ENCODE measurements around the gene CDR2L.

The CDR2L gene

DNA sequence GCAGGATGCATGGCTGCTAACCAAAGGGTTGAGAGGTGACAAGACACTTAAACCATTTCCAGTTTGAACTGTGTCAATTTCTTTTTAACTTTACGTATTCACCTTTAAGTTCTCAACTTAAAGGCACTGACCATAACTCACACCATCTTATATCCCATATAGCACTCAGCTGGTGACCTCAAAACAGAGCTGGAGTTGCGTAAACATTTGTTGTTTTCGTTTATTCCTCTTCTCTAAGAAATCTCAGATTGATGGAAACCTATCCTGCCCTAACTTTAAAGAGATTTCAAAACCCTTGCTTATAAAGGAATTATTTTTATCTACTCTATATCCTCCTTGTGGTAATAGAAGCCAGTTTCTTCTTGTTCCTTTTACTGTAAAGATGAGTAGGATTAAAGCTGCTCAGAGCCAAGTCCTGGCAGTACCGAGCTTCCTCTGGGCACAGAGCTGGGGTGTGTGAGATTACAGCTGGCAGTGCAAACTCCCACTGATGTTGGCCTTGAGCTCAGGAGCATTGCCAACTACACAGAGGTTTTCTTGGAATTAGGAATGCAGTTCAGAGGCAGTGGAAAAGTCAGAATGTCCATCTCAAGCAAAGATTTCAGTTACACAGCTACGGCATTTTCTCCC, 60.9 kb downstream of the CDR2L start:
- TF ChIP-seq, protein P1, sequence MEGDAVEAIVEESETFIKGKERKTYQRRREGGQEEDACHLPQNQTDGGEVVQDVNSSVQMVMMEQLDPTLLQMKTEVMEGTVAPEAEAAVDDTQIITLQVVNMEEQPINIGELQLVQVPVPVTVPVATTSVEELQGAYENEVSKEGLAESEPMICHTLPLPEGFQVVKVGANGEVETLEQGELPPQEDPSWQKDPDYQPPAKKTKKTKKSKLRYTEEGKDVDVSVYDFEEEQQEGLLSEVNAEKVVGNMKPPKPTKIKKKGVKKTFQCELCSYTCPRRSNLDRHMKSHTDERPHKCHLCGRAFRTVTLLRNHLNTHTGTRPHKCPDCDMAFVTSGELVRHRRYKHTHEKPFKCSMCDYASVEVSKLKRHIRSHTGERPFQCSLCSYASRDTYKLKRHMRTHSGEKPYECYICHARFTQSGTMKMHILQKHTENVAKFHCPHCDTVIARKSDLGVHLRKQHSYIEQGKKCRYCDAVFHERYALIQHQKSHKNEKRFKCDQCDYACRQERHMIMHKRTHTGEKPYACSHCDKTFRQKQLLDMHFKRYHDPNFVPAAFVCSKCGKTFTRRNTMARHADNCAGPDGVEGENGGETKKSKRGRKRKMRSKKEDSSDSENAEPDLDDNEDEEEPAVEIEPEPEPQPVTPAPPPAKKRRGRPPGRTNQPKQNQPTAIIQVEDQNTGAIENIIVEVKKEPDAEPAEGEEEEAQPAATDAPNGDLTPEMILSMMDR (IDR thresholded peaks at IDR 0.05; ENCODE audit: insufficient read depth, low read length, poor library complexity, severe bottlenecking): no peak
- Histone ChIP-seq H3K4me3 (replicated peaks; ENCODE audit: low read depth, low read length) (peak overlapping the region; percentile 100), H3K36me3 (ENCODE audit: control insufficient read depth, insufficient read depth, low read length) (peaks cover 3% of the 10 kb centered on the region), H3K27me3 (replicated peaks; ENCODE audit: control insufficient read depth, insufficient read depth, low read length) (no peaks in the 10 kb centered on the region)
- DNase-seq (ENCODE audit: extremely low read depth, insufficient read length): no peak

DNA sequence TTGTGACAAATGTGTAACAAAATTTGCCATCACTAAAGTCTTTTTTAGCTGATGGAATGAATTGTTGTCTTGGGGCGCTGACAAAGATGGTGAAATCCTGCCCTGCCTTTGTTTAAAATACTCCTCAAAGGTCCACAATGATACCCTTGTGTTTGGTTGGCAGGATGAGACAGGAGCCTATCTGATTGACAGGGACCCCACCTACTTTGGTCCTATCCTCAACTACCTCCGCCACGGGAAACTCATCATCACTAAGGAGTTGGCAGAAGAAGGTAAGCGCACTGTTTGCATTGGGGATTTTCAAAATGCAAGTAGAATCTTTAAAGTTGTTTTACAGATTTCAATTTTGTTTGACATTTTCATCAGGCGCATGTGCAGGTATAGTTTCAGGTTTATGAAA, 61.6 kb downstream of the CDR2L start:
- TF ChIP-seq, protein P1 (IDR thresholded peaks at IDR 0.05; ENCODE audit: insufficient read depth, low read length, poor library complexity, severe bottlenecking): no peak
- DNase-seq (ENCODE audit: extremely low read depth, insufficient read length): no peak
- Histone ChIP-seq H3K4me3 (replicated peaks; ENCODE audit: low read depth, low read length) (no peak overlapping the region), H3K27me3 (replicated peaks; ENCODE audit: control insufficient read depth, insufficient read depth, low read length) (no peaks in the 10 kb centered on the region), H3K36me3 (ENCODE audit: control insufficient read depth, insufficient read depth, low read length) (peaks cover 5% of the 10 kb centered on the region)

DNA sequence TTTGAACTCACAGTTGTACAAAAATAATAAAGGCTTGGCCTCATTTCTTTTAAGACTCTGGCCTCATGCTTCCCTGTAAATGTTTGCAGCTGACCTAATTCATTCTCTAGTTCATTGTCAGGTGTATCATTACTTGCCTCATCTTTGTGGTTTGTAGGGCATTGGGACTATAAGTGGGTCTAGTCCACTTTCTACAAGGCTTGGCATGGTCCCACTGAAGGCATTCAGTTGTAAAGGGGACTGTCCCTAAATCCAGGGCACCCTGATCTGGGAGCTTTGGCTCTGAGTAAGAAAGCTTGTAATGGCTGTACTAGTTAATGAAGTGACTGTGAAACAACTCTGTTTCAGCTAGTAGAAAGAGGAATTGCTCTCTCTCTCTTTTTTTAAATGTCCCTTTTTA, 62.3 kb downstream of the CDR2L start:
- Histone ChIP-seq H3K36me3 (ENCODE audit: control insufficient read depth, insufficient read depth, low read length) (peaks cover 5% of the 10 kb centered on the region), H3K4me3 (replicated peaks; ENCODE audit: low read depth, low read length) (no peak overlapping the region), H3K27me3 (replicated peaks; ENCODE audit: control insufficient read depth, insufficient read depth, low read length) (no peaks in the 10 kb centered on the region)
- TF ChIP-seq, protein P1 (IDR thresholded peaks at IDR 0.05; ENCODE audit: insufficient read depth, low read length, poor library complexity, severe bottlenecking): no peak
- no peak for DNase-seq (ENCODE audit: extremely low read depth, insufficient read length)

DNA sequence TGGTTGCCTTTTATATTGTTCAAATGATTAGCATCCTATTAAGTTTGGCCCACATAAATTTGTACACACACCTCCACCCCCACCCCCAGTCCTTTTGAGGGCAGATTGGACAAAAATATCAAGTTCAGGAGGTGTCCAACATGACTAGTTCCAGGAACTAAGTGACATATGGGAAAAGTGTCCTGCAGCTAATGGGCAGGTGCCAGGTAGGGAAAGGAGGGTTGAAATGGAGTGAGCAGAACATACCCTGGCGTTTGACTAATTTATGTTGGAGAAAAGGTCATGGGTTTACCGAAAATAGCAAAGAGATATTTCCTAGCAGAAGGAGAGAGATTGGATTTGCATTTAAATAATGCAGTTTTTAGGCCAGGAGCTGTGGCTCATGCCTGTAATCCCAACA, 64.5 kb downstream of the CDR2L start:
- TF ChIP-seq, protein P1 (IDR thresholded peaks at IDR 0.05; ENCODE audit: insufficient read depth, low read length, poor library complexity, severe bottlenecking): no peak
- peaks cover 5% of the 10 kb centered on the region for H3K36me3 ChIP-seq (ENCODE audit: control insufficient read depth, insufficient read depth, low read length)
- DNase-seq (ENCODE audit: extremely low read depth, insufficient read length): no peak
- H3K4me3 ChIP-seq (replicated peaks; ENCODE audit: low read depth, low read length): no peak overlapping the region
- no peaks in the 10 kb centered on the region for H3K27me3 ChIP-seq (replicated peaks; ENCODE audit: control insufficient read depth, insufficient read depth, low read length)

All from GM06990 (cell line).